Islet of Langerhans (tissue), 1 donor: ENCODE data around the gene ADGRB2.

ENCODE experiments used
- FAIRE-seq: peaks from one replicate; lab custom pipeline; 2011; peaks lifted over from hg19 to GRCh38; lab: Jason Lieb, UNC

Gene ADGRB2, protein sequence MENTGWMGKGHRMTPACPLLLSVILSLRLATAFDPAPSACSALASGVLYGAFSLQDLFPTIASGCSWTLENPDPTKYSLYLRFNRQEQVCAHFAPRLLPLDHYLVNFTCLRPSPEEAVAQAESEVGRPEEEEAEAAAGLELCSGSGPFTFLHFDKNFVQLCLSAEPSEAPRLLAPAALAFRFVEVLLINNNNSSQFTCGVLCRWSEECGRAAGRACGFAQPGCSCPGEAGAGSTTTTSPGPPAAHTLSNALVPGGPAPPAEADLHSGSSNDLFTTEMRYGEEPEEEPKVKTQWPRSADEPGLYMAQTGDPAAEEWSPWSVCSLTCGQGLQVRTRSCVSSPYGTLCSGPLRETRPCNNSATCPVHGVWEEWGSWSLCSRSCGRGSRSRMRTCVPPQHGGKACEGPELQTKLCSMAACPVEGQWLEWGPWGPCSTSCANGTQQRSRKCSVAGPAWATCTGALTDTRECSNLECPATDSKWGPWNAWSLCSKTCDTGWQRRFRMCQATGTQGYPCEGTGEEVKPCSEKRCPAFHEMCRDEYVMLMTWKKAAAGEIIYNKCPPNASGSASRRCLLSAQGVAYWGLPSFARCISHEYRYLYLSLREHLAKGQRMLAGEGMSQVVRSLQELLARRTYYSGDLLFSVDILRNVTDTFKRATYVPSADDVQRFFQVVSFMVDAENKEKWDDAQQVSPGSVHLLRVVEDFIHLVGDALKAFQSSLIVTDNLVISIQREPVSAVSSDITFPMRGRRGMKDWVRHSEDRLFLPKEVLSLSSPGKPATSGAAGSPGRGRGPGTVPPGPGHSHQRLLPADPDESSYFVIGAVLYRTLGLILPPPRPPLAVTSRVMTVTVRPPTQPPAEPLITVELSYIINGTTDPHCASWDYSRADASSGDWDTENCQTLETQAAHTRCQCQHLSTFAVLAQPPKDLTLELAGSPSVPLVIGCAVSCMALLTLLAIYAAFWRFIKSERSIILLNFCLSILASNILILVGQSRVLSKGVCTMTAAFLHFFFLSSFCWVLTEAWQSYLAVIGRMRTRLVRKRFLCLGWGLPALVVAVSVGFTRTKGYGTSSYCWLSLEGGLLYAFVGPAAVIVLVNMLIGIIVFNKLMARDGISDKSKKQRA (N-terminal part only)

DNA sequence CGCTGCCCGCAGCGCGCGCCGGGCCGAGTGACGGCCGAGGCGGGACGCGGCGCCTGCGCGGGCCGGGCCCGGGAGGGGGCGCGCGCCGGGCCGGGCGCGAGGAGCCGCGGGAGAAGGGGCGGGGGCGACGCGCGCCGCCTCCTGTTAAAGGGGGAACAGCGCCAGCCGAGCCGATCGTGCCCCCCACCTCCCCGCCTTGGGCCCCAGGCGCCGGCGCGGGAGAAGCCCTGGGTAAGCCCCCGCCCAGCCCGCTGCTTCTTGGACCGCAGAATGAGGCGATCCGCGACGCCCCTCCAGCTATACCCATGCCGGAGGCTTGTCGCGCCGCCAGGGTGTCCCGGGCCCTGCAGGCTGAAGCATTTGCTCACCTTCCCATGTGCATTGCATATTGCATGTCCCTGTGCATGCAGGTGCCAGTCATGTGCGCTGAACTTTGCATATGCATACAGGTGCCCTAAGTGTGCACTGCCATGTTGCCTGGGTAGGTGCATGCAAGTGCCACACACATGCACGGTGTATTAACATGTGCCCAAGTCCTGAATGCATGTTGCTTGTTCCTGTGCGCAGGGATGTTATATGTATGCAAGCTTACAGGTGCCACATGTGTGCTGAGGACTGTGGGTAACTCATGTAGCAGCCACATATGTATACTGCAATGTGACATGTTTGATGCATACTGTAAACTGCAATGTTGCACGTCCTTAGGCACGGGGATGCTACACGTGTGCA is at the start of gene ADGRB2:
TSS of gene ADGRB2 (minus strand) at position 29 of the 729 bp plus-strand sequence. CDS start 7,119 bp downstream, outside the sequence.
- no peak for FAIRE-seq

DNA sequence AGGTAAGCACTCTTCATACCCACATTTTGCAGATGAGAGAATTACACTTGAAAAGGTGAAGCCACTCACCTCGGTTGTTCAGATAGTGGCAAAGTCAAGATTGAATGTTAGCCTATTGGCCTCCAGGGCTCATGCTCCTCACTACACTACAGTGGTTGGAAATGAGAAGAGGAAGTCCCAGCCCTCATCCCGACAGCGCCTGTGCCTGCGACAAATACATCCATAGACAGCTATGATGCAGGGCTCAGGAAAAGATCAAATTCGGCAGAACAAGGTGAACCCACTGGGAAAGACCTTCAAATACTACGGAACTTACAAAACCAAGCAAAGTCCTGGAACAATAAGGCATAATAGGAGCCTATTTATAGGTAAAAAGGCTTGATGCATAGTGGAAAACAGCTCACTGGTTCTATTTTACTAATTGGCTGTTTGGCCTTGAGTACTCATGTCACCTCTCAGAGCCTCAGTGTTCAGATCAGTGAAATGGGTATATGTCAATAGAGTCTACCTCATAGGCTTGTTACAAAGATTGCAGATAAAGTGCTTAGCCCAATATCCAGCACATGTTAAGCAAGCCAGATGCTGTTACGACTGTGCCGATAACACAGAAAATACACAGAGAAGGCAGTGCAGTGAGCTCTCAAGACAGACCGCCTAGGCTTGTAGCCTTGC is 48.2 kb upstream of the ADGRB2 start:
- FAIRE-seq: no peak

DNA sequence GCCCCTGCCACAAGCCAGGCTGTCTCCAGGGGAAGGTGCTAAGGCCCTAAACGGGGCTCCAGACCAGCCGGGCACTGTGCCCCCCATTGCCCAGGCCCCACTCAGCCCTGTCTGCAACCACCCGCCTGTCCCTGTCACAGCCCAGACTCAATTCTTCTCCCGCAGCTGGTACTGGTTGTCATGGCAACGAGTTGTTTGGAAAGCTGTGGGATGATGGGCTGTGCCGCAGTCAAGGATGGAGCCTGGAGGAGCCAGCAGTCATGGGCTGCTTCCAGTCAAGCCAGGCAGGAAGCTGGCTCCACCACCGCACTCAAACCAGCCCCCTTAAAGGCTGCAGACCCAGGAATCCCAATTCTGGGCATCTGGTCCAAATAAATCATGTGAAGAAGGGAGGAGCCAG is 47.5 kb upstream of the ADGRB2 start:
- no peak for FAIRE-seq

DNA sequence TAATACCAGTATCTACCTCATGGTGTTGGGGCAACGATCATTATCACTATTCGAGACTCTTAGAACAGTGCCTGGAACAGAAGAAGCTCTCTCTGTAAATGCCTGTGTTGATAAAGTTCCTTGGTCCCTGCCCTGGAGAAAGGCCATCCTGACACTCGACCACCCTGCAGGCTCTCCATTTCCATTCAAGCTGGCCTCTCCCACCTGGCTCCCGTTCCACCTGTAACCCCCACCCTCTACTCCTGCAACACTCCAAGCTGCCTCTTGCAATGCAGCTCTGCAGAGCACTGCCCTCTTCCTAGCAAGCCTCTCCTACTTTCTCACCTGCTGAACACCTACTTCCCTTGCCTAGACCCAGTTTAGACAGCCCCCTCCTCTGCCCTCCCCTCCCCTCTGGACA is 45.6 kb upstream of the ADGRB2 start:
- FAIRE-seq: no peak

DNA sequence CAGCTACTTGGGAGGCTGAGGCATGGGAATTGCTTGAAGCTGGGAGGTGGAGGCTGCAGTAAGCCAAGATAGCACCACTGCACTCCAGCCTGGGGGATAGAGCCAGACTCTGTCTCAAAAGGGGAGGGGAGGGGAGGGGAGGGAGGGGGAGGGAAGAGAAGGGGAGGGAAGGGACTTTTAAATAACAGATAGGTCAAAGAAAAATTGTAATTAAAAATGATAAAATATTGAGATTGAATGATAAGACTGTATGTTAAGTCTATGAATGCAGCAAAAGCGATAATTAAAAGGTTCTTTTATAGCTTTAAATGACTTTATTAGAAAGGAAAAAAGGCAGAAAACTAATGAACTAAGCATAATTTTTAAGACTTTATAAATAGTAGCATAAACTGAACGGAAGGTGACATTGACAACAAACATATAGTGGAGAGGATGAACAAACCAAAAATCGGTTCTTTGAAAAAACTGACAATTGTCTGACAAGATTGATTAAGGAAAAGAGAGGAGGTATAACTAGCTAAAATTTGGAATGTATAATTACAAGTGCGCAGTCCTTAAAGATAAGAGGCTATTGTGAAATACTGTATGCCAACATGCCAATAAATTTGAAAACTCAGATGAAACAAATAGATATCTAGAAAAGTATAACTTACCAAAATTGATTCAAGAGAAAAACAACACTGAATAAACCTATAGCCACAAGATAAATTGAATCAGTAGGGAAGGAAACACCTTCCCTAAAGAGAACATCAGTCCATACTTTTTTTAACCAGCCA is 43.3 kb upstream of the ADGRB2 start:
- FAIRE-seq: no peak

DNA sequence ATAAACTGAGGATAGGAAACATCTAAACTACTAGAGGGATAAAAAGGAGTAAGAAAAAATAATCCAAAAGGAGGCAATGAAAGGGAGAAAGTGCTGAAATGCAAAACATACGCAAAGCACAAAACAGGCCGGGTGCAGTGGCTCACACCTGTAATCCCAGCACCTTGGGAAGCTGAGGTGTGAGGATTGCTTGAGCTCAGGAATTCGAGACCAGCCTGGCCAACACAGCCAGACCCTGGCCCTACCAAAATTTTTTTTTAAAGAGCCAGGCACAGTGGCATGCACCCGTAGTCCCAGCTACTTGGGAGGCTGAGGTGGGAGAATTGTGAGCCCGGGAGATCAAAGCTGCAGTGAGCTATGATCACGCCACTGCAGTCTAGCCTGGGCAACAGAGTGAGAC is 41.2 kb upstream of the ADGRB2 start:
- FAIRE-seq: no peak

DNA sequence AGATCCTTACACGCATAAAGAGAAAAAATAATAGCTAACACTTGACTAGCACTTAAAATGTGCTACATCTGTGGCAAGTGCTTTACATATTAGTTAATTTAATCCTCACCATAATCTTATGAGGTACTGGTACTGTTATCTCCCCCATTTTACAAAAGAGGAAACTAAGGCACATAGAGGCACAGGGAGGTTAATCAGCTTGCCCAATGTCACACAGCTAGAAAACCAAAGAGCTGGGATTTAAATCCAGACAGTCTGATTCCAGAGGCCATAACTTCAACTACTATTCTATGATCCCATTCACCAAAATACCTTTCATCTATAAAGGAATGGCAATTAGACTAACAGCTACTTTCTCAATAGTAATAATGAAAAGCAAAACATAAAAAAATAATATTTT is 40.0 kb upstream of the ADGRB2 start:
- FAIRE-seq: no peak

DNA sequence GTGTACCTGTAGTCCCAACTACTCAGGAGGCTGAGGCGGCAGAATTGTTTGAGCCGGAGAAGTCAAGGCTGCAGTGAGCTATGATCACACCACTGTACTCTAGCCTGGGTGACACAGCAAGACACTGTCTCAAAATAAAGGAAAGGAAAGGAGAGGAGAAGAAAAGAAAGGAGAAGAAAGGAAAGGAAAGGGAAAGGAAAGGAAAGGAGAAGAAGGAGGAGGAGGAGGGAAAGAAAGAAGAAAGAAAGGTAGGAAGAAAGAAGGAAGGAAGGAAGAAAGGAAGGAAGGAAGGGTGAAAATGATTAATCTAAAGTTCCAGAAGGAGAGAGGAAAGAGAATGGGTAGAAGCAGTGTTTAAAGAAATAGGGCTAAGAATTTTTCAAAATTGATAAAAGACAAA is 39.5 kb upstream of the ADGRB2 start:
- no peak for FAIRE-seq

DNA sequence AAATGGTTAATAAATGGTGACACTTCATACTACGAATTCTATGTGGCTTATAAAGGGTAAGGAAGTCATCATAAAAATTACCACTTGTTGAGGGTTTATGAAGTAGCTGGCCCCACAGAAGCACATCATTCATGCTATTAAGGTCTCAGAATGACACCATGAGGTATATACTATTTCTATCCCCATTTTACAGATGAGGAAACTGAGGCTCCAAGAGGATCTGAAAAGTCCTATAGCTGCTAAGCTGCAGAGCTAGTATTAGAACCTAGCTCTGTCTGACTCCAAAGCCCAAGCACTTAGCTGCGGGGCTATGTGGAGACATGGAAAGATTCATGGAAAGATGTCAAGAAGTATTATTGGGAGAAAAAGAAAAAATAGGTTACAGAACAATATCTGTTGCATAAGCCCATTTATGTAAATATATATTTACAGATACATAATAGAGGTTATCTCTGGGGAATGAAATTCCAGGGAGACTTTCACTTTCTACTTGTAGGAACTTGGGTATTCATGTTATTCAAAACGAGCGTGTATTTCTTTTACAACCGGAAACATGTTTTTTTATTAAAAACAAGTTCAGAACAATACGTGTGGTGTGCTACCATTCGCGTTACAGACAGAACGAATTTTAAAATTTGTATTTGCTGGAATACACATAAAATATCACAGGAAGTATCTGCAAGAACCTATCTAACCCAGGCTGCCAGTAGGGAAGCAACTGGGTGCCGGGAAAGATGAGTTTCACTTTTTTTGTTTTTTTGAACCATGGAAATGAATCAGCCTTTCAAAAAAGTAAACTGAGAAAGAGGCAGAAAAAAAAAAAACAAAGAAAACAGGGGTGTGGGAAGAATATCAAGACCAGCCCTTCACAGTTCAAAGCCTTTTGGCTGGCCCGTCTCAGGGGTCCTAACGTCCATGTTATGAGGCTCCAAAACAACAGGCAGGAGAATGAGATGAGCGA is 38.3 kb upstream of the ADGRB2 start:
- FAIRE-seq: no peak

DNA sequence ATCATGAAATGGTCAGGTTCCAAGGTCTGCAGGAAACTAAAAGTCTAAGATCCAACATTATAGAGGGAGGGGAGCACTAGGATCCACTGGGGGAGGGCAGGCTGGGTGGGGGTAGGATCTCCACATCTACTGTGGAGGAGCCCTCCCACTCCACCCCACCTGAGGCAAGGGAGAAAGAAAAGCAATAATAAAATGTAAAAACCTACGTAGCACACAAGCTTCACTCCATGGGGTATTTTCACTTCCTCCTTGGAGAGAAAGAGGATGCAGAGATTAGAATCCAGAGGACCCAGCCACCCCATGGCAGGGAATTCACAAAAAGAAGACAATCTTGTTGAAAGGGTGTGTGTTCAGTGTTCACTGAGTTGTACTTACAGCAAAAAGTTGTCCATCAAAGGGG is 37.3 kb upstream of the ADGRB2 start:
- no peak for FAIRE-seq

DNA sequence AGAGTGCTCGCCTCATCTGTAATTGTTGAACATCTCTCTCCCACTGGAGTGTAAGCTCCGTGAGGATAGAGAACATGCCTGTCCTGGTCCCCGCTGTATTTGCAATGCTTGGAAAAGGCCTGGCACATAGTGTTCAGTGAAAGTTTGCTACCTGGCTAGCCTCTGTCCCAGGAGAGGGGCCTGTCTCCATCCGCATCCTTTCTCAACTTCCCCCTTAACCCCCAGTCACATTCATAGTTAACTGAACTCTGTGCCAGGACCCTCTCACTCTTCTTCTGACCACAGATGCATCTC is 36.5 kb upstream of the ADGRB2 start:
- no peak for FAIRE-seq

DNA sequence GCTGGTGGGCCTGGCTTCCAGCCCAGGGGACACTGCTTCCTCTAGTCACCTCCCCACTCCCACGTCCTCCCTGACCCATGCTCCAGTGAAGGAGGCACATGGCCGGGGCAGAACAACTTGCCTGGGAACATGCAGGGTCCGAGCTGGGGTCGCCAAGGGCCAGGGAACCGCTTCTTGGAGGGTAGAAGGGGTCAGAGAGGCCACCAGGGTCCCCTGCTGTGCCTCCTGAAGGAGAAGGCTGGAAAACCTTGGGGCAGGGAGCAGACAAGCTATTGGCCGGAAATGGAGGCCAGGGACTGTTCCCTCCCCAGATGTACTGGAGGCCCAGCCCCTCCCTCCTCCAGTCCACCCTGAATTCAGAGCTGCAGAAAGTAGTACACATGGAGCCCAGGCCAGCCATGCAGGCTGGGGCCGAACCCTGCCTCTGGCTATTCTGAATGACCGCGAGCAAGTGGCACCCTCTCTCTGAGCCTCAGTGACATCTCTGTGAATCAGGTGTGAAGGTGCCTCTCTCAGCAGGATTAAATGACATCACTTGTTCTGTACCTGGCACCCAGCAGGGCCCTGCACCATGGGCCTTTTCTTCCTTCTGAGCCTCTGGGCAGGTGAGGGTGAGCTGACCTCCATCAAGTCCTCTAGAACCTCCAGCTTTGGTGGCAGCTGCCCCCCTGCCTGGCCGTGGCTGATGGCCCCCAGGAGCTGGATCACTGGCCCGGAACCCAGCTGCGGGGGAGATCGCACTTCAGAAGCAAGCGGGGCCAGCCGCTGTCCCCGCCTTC is 35.9 kb upstream of the ADGRB2 start:
- no peak for FAIRE-seq

DNA sequence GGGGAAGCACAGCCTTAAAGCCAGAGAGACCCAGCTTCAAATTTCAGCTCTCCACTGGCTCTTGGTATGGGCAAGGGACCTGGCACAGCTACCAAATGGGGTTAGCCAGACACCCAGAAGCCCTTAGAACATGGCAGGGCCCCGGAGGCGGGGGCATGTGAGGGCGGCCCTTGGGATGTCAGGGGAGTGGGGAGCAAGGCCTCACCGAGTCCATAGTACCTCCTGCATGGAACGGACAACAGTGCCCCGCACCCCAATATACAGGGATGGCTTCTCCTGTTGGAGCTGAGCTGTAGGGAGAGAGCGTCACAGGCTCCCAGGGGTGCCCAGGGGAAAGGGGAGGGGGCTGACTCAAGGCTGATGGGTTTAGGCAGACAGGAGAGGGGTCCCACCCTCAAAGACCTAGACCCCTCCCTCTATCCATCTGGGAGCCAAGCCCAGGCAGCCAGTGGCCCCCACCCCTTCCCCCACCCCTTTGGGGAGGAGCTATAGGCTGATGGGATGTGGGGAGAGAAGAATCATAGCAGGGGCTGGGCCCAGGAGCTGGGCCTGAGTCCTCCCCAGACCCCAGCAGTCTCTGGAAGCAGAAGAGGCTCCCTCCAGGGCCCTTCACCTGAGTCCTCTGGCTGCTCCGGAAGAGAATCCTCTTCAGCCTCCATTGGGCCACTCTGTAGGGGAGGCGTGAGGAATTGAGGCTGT is 35.2 kb upstream of the ADGRB2 start:
- no peak for FAIRE-seq

DNA sequence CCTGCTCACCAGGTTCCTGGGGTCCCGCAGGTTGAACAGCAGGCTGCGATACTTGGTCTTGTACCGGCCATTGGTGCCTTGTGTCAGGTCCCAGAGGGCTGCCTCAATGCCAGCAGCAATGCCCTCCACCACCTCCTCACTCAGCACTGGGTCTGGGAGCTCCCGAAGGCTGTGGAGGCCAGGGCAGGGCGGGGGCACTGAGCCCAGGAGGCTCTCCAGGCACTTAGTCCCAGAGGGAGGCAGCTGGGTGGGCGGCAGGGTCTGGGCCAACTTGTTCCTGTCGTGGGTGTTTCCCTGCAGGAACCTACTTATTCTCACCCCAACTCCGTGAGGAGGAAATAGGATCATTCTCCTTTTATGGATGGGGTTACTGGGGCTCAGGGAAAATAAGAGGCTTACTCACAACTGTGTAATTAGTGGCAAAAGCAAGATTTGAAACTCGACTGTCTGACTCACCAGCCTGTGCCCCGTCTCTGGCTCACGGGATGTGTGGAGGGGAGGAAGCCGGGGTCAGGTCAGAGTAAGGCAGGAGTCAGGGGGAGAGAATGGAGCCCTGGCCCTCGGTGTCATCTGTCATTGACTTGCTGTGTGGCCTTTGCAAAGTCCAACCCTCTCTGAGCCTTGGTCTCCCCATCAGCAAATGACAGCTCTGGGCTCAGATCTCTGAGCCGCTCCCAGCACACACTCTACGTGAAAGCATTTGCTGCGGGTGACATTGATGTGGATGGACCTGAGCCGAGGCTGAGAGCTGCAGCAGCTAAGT is 34.5 kb upstream of the ADGRB2 start:
- no peak for FAIRE-seq

DNA sequence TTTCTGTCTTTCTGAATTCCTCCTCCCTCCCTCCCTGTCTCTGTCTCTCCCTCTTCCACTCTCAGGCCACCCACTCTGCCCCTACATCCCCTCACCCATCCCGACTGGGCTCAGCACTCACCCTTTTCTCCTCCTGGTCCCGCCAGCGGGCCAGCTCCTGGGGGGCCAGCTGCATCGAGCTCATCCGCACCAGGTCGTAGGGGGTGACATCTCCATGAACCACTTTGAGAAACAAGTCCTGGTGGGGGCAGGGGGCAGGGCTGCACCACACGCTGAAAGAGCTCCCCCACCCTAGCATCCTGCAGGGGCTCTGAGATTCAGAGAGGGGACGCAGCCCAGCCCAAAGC is 33.9 kb upstream of the ADGRB2 start:
- FAIRE-seq: no peak

DNA sequence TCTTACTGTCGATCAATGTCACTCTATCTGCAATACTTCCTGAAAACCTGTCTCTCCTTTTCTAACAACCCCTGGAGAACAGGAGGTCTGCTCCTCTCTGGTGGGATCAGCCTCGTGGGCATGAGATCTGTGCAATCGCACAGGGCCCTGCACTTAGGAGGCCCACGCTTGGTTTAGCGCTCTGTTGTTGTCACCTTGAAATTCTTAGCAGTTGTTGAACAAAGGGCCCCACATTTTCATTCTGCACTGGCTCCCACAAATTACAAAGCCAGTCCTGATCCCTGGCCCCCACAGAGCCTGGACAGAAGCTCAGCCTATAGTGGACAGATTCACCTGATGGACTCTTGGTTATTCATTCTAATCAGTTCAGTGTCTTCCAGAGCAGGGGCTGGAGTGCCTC is 33.1 kb upstream of the ADGRB2 start:
- no peak for FAIRE-seq

DNA sequence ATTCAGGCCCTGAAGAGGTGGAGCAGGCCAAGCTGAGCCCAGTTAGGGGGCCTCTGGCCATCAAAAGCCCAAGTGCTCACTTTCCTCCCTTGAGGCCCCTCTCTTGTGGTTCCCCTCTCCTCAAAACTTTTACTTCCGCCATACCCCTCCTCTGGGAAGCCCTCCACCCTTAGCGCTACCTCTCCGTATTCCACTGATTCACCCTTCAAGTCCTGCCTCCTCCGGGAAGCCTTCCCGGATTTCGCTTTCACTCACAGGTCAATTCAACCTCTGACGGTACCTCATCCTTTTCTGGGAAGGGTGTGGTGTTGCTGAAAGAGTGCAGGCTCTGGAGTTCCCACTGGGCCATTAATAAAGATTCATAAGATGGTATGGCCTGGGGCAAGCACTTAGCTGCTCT is 32.6 kb upstream of the ADGRB2 start:
- no peak for FAIRE-seq
